Fibroblast of lung (primary cell): ENCODE data around the gene GPM6B.

ENCODE experiments used
- CTCF ChIP-seq, 2 donors: IDR thresholded peaks in 1 of 2; conservative IDR thresholded peaks in 1 of 2; 1 replicate in 1 of 2; 2 replicates in 1 of 2; pipeline ENCODE4 v1.5.1; 2011 to 2012; ENCODE audit warnings: low read length in 2 of 2, control low read depth in 1 of 2, inconsistent platforms in 1 of 2, low read depth in 1 of 2, mild to moderate bottlenecking in 1 of 2
- EZH2 ChIP-seq: IDR thresholded peaks from 2 replicates; pipeline ENCODE4 v1.5.1; 2012; ENCODE audit warnings: low read length, control low read depth, mild to moderate bottlenecking; ENCODE audit errors: missing control alignments

- TF ChIP-seq CTCF (conservative IDR thresholded peaks at IDR 0.05 in 1 of 2, IDR thresholded peaks at IDR 0.05 in 1 of 2; ENCODE audit: low read depth in 1 of 2, low read length in 2 of 2) (no peak), EZH2 (no peak)
These were observed 18.7 kb downstream of the GPM6B start for GRCh38 chrX:13798184-13798583.
